WTC11 (cell line): ENCODE measurements around the gene MVK. TPM values are rescaled to one million over a fixed set of nuclear protein-coding genes. Genes with fewer than 3 reads are reported as not detected.

ENCODE experiments used
- ATAC-seq: fragments of 200-7000 bp; cut with Tn5 transposase; 2 replicates; pipeline ENCODE4 v1.10.0; 2021; ENCODE audit warnings: mild to moderate bottlenecking, moderate library complexity
- CTCF ChIA-PET: fragments of 300-600 bp; sonication (Branson Sonifier 250); formaldehyde crosslinking; loops from one replicate; lab custom pipeline; 2021; ENCODE audit warnings: antibody characterized with exemption; lab: Charles Lee
- POLR2A ChIA-PET: fragments of 350-600 bp; sonication (Branson Sonifier 250); formaldehyde crosslinking; loops from one replicate; lab custom pipeline; 2021; ENCODE audit warnings: antibody characterized with exemption; lab: Charles Lee
- DNase-seq: peaks from one replicate; pipeline ENCODE4 v3.0.0; 2021; ENCODE audit warnings: low spot score
- H3K27ac Mint-ChIP-seq: 2 replicates; pipeline ENCODE4 v1.8.0; 2021; ENCODE audit warnings: mixed read lengths
- H3K27me3 Mint-ChIP-seq: 2 replicates; pipeline ENCODE4 v1.8.0; 2021; ENCODE audit warnings: low read depth, mild to moderate bottlenecking, moderate library complexity, mixed read lengths
- H3K36me3 Mint-ChIP-seq: 2 replicates; pipeline ENCODE4 v1.8.0; 2021; ENCODE audit warnings: mixed read lengths
- H3K4me1 Mint-ChIP-seq: 2 replicates; pipeline ENCODE4 v1.8.0; 2022; ENCODE audit warnings: mixed read lengths
- H3K4me3 Mint-ChIP-seq: 2 replicates; pipeline ENCODE4 v1.8.0; 2021; ENCODE audit warnings: mild to moderate bottlenecking, moderate library complexity, mixed read lengths
- H3K9me3 Mint-ChIP-seq: 2 replicates; pipeline ENCODE4 v1.8.0; 2021; ENCODE audit warnings: mixed read lengths
- ELF4 ChIP-seq: sonication (generic); formaldehyde crosslinking; IDR thresholded peaks from 2 replicates; pipeline ENCODE4 v1.8.1; 2022; ENCODE audit warnings: low read depth, mild to moderate bottlenecking, moderate library complexity, missing genetic modification reagents
- FOXK1 ChIP-seq: sonication (generic); formaldehyde crosslinking; IDR thresholded peaks from 2 replicates; pipeline ENCODE4 v1.8.0; 2022; ENCODE audit warnings: mild to moderate bottlenecking, moderate library complexity, missing genetic modification reagents
- GTF2I ChIP-seq: fragments of 250-450 bp; sonication (Bioruptor Pico); conservative IDR thresholded peaks from 2 replicates; pipeline ENCODE4 v1.4.0; 2021; ENCODE audit warnings: mild to moderate bottlenecking
- OVOL2 ChIP-seq: fragments of 250-450 bp; sonication (Bioruptor Pico); IDR thresholded peaks from 2 replicates; pipeline ENCODE4 v1.9.0; 2021; ENCODE audit warnings: mild to moderate bottlenecking, borderline replicate concordance
- RORB ChIP-seq: fragments of 250-450 bp; sonication (Bioruptor Pico); IDR thresholded peaks from 2 replicates; pipeline ENCODE4 v1.9.0; 2021; ENCODE audit warnings: mild to moderate bottlenecking
- SP1 ChIP-seq: sonication (generic); formaldehyde crosslinking; conservative IDR thresholded peaks from 2 replicates; pipeline ENCODE4 v1.8.1; 2022; ENCODE audit warnings: missing genetic modification reagents
- TCF7 ChIP-seq: sonication (generic); formaldehyde crosslinking; IDR thresholded peaks from 2 replicates; pipeline ENCODE4 v1.8.0; 2022; ENCODE audit warnings: mild to moderate bottlenecking, low read depth, missing genetic modification reagents, moderate library complexity
- TEAD1 ChIP-seq: sonication (generic); formaldehyde crosslinking; IDR thresholded peaks from 2 replicates; pipeline ENCODE4 v1.8.0; 2022; ENCODE audit warnings: mild to moderate bottlenecking, missing genetic modification reagents
- TP53 ChIP-seq: sonication (generic); formaldehyde crosslinking; IDR thresholded peaks from 2 replicates; pipeline ENCODE4 v1.8.1; 2023; ENCODE audit warnings: mild to moderate bottlenecking, missing genetic modification reagents
- ZNF138 ChIP-seq: sonication (generic); formaldehyde crosslinking; conservative IDR thresholded peaks from 2 replicates; pipeline ENCODE4 v1.8.1; 2022; ENCODE audit warnings: mild to moderate bottlenecking, moderate library complexity, missing genetic modification reagents
- total RNA-seq: library from RNA; stranded (reverse); gene quantifications from 3 replicates; pipeline ENCODE4 v1.2.3, GENCODE V29; 2021
- TF ChIP-seq, protein P1 (sequence below): sonication (generic); formaldehyde crosslinking; conservative IDR thresholded peaks from 2 replicates; pipeline ENCODE4 v1.8.1; 2022; ENCODE audit warnings: mild to moderate bottlenecking, missing genetic modification reagents
- TF ChIP-seq, protein P2 (sequence below): sonication (generic); formaldehyde crosslinking; IDR thresholded peaks from 2 replicates; pipeline ENCODE4 v1.8.1; 2023; ENCODE audit warnings: mild to moderate bottlenecking, missing genetic modification reagents
- TF ChIP-seq, protein P3 (sequence below): fragments of 250-450 bp; sonication (Bioruptor Pico); conservative IDR thresholded peaks from 2 replicates; pipeline ENCODE4 v1.9.0; 2021; ENCODE audit warnings: mild to moderate bottlenecking
- TF ChIP-seq, protein P4 (sequence below): sonication (generic); formaldehyde crosslinking; IDR thresholded peaks from 2 replicates; pipeline ENCODE4 v1.8.1; 2022; ENCODE audit warnings: low read depth, missing genetic modification reagents, borderline replicate concordance
- TF ChIP-seq, protein P5 (sequence below): fragments of 250-450 bp; sonication (Bioruptor Pico); IDR thresholded peaks from 2 replicates; pipeline ENCODE4 v1.9.0; 2021; ENCODE audit warnings: mild to moderate bottlenecking
- TF ChIP-seq, protein P6 (sequence below): sonication (generic); formaldehyde crosslinking; IDR thresholded peaks from 2 replicates; pipeline ENCODE4 v1.8.0; 2022; ENCODE audit warnings: mild to moderate bottlenecking, missing genetic modification reagents

The MVK gene
- total RNA-seq, 1 experiment from 2014 or later: 13.2 TPM

DNA sequence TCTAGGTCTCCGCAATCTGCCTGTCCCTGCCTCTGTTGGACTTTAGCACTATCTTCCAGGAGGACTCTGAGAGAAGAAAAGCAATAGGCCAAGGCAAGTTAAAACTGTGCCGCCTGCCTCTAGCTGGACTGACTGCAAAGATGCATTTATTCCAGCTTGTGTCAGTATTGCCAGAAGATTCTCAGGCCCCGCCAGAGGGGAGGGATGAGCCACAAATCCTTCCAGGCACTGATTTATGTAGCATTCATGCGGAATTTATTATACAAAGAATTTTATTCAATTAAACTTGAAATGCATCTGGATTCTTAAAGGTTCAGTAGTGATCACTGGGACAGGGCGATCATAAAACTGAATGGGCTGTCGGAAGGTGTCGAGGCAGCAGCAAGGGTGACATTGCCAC, 20.1 kb upstream of the MVK start:
- H3K9me3 Mint-ChIP-seq: no peaks in the 10 kb centered on the region
- POLR2A ChIA-PET: interaction anchor here (0.7 kb wide), 1 partner anchor 49 kb away, joined by 3 read pairs; no protein-coding TSS in a partner anchor
- DNase-seq (no peak), ATAC-seq (no peak)
- H3K36me3 Mint-ChIP-seq: no peaks in the 10 kb centered on the region
- no peak overlapping the region for H3K4me3 Mint-ChIP-seq
- TF ChIP-seq, protein P1, sequence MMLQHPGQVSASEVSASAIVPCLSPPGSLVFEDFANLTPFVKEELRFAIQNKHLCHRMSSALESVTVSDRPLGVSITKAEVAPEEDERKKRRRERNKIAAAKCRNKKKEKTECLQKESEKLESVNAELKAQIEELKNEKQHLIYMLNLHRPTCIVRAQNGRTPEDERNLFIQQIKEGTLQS (CRISPR knock-in tag): no peak
- no peak for TF ChIP-seq RORB (CRISPR knock-in tag)
- TF ChIP-seq, protein P2, sequence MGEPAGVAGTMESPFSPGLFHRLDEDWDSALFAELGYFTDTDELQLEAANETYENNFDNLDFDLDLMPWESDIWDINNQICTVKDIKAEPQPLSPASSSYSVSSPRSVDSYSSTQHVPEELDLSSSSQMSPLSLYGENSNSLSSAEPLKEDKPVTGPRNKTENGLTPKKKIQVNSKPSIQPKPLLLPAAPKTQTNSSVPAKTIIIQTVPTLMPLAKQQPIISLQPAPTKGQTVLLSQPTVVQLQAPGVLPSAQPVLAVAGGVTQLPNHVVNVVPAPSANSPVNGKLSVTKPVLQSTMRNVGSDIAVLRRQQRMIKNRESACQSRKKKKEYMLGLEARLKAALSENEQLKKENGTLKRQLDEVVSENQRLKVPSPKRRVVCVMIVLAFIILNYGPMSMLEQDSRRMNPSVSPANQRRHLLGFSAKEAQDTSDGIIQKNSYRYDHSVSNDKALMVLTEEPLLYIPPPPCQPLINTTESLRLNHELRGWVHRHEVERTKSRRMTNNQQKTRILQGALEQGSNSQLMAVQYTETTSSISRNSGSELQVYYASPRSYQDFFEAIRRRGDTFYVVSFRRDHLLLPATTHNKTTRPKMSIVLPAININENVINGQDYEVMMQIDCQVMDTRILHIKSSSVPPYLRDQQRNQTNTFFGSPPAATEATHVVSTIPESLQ (CRISPR knock-in tag): no peak
- TF ChIP-seq ELF4 (CRISPR knock-in tag): no peak
- CTCF ChIA-PET: interaction anchor here (0.8 to 1.7 kb wide), 3 partner anchors 35 to 126 kb away, joined by 3 to 5 read pairs (median 4); no protein-coding TSS in a partner anchor
- no peaks in the 10 kb centered on the region for H3K27me3 Mint-ChIP-seq
- no peak overlapping the region for H3K27ac Mint-ChIP-seq
- H3K4me1 Mint-ChIP-seq: peaks cover 3% of the 10 kb centered on the region; the same call in 1 of the 2 replicates

DNA sequence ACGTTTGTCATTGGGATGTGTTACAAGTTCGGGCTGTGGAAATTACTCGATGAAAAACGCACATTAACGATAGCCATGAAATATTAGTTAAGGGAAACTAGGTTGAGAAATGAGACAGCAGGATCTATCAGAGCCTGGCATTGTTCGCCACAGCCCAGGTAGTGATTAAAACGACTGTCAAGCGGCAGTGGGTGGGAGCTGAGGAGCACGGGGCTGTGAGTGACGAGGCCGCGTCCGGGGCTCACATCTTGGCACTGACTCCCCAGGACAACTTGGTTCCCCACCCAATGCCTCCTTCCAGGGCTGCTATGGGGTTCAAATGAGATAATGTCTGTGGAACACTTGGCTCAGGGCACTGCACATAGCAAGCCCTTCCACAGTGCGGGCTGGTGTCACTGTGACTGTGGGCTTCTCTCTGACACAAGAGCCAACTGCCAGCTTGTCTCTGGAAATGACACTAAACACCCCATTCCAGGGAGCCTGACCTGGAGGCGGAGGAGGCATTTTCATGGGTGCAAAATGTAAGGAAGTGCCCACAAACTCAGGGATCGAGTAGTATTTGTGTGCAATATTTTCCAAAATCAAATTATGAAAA, 19.6 kb upstream of the MVK start:
- Mint-ChIP-seq H3K27me3 (no peaks in the 10 kb centered on the region), H3K36me3 (no peaks in the 10 kb centered on the region), H3K9me3 (no peaks in the 10 kb centered on the region), H3K4me3 (no peak overlapping the region), H3K27ac (no peak overlapping the region), H3K4me1 (peaks cover 3% of the 10 kb centered on the region; the same call in 1 of the 2 replicates)
- DNase-seq: no peak
- TF ChIP-seq SP1 (CRISPR knock-in tag): no peak
- no peak for TF ChIP-seq TP53 (CRISPR knock-in tag)
- CTCF ChIA-PET: interaction anchor here (0.8 to 1.7 kb wide), 2 partner anchors 35 to 44 kb away, joined by 3 to 5 read pairs; no protein-coding TSS in a partner anchor
- POLR2A ChIA-PET: interaction anchor here (0.7 kb wide), 1 partner anchor 49 kb away, joined by 3 read pairs; no protein-coding TSS in a partner anchor
- no peak for ATAC-seq

DNA sequence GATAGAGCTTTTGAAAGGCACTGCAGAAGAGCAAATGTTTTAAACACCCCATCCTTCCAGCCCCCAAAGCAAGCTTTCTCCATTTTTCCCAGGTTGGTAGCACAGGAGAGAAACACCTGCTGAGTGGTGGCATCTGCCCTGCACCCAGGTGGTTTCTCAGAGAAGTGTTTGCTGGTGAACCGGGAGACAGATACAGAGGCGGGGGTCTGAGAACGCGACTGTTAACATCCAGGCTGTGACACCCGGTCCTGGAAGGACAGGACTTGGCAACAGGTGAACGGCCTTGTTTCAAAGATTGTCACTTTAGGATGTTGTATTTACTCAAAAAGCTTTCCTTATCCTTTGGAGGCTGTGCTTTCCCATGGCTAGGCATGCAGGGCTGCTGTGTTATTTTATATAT, 18.8 kb upstream of the MVK start:
- no peaks in the 10 kb centered on the region for H3K36me3 Mint-ChIP-seq
- no peaks in the 10 kb centered on the region for H3K9me3 Mint-ChIP-seq
- no peak overlapping the region for H3K27ac Mint-ChIP-seq
- CTCF ChIA-PET: interaction anchor here (0.8 to 2.3 kb wide), 3 partner anchors 127 to 221 kb away, joined by 3 to 8 read pairs (median 6); no protein-coding TSS in a partner anchor
- DNase-seq (no peak), ATAC-seq (no peak)
- no peak overlapping the region for H3K4me3 Mint-ChIP-seq
- POLR2A ChIA-PET: interaction anchor here (0.6 to 0.7 kb wide), 2 partner anchors 17 to 219 kb away, joined by 4 to 5 read pairs; no protein-coding TSS in a partner anchor
- H3K27me3 Mint-ChIP-seq: no peaks in the 10 kb centered on the region
- H3K4me1 Mint-ChIP-seq: peaks cover 3% of the 10 kb centered on the region; the same call in 1 of the 2 replicates
- TF ChIP-seq, protein P3, sequence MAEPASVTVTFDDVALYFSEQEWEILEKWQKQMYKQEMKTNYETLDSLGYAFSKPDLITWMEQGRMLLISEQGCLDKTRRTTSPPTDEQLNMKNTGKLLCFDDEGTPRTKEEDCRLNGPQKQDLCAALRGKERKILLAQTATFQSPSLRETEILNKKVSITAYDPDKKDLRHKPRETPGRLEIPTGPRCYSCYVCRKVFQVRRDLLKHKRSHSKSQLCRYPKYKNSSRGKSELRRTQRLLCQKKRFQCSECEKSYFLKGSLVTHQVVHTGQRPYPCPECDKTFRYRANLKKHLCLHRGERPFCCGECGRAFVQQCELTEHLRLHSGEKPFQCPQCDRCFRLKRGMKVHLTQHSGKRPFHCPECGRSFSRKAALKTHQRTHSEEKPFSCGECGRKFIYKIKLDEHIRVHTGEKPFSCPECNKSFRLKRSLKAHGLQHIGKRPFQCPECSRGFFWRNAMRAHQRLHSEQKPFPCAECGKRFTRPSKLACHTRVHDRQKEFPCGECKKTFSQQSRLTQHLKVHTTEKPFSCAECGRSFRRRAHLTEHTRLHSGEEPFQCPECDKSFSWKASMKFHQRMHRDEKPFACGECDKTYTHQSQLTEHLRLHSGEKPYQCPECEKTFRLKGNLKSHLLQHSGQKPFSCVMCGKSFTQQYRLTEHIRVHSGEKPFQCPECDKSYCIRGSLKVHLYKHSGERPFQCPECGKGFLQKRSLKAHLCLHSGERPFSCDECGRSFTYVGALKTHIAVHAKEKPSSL: no peak
- TF ChIP-seq, protein P4, sequence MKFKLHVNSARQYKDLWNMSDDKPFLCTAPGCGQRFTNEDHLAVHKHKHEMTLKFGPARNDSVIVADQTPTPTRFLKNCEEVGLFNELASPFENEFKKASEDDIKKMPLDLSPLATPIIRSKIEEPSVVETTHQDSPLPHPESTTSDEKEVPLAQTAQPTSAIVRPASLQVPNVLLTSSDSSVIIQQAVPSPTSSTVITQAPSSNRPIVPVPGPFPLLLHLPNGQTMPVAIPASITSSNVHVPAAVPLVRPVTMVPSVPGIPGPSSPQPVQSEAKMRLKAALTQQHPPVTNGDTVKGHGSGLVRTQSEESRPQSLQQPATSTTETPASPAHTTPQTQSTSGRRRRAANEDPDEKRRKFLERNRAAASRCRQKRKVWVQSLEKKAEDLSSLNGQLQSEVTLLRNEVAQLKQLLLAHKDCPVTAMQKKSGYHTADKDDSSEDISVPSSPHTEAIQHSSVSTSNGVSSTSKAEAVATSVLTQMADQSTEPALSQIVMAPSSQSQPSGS (CRISPR knock-in tag): no peak
- TF ChIP-seq, protein P5, sequence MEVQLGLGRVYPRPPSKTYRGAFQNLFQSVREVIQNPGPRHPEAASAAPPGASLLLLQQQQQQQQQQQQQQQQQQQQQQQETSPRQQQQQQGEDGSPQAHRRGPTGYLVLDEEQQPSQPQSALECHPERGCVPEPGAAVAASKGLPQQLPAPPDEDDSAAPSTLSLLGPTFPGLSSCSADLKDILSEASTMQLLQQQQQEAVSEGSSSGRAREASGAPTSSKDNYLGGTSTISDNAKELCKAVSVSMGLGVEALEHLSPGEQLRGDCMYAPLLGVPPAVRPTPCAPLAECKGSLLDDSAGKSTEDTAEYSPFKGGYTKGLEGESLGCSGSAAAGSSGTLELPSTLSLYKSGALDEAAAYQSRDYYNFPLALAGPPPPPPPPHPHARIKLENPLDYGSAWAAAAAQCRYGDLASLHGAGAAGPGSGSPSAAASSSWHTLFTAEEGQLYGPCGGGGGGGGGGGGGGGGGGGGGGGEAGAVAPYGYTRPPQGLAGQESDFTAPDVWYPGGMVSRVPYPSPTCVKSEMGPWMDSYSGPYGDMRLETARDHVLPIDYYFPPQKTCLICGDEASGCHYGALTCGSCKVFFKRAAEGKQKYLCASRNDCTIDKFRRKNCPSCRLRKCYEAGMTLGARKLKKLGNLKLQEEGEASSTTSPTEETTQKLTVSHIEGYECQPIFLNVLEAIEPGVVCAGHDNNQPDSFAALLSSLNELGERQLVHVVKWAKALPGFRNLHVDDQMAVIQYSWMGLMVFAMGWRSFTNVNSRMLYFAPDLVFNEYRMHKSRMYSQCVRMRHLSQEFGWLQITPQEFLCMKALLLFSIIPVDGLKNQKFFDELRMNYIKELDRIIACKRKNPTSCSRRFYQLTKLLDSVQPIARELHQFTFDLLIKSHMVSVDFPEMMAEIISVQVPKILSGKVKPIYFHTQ (CRISPR knock-in tag): no peak
- TF ChIP-seq TCF7 (CRISPR knock-in tag) (no peak), ZNF138 (no peak), OVOL2 (CRISPR knock-in tag) (no peak), TEAD1 (CRISPR knock-in tag) (no peak), GTF2I (no peak), FOXK1 (CRISPR knock-in tag) (no peak)
- TF ChIP-seq, protein P6, sequence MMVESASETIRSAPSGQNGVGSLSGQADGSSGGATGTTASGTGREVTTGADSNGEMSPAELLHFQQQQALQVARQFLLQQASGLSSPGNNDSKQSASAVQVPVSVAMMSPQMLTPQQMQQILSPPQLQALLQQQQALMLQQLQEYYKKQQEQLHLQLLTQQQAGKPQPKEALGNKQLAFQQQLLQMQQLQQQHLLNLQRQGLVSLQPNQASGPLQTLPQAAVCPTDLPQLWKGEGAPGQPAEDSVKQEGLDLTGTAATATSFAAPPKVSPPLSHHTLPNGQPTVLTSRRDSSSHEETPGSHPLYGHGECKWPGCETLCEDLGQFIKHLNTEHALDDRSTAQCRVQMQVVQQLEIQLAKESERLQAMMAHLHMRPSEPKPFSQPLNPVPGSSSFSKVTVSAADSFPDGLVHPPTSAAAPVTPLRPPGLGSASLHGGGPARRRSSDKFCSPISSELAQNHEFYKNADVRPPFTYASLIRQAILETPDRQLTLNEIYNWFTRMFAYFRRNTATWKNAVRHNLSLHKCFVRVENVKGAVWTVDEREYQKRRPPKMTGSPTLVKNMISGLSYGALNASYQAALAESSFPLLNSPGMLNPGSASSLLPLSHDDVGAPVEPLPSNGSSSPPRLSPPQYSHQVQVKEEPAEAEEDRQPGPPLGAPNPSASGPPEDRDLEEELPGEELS: no peak
